ENCODE data around the gene CD274.
"Not testable (repeated sequence)": the region's sequence is repeated elsewhere in the genome, so short reads cannot be mapped to it uniquely, and the experiment has no call there.

The CD274 gene

GRCh38 chr9:5459289-5459829 lies 9.0 kb downstream of the CD274 start:
- H3K27ac ChIP-seq, result no peak overlapping the region

GRCh38 chr9:5460157-5460556 lies 9.8 kb downstream of the CD274 start:
- TF ChIP-seq, protein P1, sequence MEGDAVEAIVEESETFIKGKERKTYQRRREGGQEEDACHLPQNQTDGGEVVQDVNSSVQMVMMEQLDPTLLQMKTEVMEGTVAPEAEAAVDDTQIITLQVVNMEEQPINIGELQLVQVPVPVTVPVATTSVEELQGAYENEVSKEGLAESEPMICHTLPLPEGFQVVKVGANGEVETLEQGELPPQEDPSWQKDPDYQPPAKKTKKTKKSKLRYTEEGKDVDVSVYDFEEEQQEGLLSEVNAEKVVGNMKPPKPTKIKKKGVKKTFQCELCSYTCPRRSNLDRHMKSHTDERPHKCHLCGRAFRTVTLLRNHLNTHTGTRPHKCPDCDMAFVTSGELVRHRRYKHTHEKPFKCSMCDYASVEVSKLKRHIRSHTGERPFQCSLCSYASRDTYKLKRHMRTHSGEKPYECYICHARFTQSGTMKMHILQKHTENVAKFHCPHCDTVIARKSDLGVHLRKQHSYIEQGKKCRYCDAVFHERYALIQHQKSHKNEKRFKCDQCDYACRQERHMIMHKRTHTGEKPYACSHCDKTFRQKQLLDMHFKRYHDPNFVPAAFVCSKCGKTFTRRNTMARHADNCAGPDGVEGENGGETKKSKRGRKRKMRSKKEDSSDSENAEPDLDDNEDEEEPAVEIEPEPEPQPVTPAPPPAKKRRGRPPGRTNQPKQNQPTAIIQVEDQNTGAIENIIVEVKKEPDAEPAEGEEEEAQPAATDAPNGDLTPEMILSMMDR (conservative IDR thresholded peaks at IDR 0.05; ENCODE audit: low read depth), result no peak
- POLR2A ChIA-PET (ENCODE audit: low non-redundant PET), result no interaction called here
- no peak for DNase-seq (ENCODE audit: low spot score)
- CTCF ChIA-PET, result interaction anchor here (0.6 to 0.8 kb wide), 2 partner anchors 10 to 94 kb away, joined by 3 read pairs; no protein-coding TSS in a partner anchor
- H3K27ac ChIP-seq, result no peak overlapping the region

More at GRCh38 chr9:5459289-5459829, 9.0 kb downstream of the CD274 start:
- TF ChIP-seq, protein P1 (conservative IDR thresholded peaks at IDR 0.05; ENCODE audit: low read depth), result no peak
- no peak for DNase-seq (ENCODE audit: low spot score)
- ChIA-PET POLR2A (ENCODE audit: low non-redundant PET) (no interaction called here), CTCF (interaction anchor here (0.6 kb wide), 2 partner anchors 95 to 720 kb away, joined by 3 to 5 read pairs; no protein-coding TSS in a partner anchor)

DNA sequence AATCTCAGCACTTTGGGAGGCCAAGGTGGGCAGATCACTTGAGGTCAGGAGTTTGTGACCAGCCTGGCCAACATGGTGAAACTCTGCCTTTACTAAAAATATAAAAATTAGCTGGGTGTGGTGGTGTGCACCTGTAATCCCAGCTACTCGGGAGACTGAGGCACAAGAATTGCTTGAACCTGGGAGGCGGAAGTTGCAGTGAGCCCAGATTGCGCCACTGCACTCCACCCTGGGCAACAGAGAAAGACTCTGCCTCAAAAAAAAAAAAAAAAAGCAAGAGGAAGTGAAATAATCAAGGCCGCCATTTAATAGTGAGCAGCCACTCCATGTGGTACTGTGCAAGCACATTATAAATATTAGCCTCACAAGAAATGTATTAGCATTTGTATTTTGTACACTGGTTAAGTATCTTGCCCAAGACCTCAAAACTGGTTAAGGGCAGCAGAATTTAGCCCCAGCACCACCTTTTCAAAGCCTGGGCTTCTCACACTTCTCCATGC lies 14.5 kb downstream of the CD274 start:
- CTCF ChIA-PET; POLR2A ChIA-PET (ENCODE audit: low non-redundant PET): not testable (repeated sequence)

GRCh38 chr9:5466005-5466404 lies 15.7 kb downstream of the CD274 start:
- POLR2A ChIA-PET (ENCODE audit: low non-redundant PET), result no interaction called here
- CTCF ChIA-PET, result no interaction called here
- H3K27ac ChIP-seq, result no peak overlapping the region
- TF ChIP-seq, protein P1 (conservative IDR thresholded peaks at IDR 0.05; ENCODE audit: low read depth), result no peak
- DNase-seq (ENCODE audit: low spot score), result no peak

More for the DNA sequence above, 14.5 kb downstream of the CD274 start:
- not testable (repeated sequence) for DNase-seq (ENCODE audit: low spot score); H3K27ac ChIP-seq

DNA sequence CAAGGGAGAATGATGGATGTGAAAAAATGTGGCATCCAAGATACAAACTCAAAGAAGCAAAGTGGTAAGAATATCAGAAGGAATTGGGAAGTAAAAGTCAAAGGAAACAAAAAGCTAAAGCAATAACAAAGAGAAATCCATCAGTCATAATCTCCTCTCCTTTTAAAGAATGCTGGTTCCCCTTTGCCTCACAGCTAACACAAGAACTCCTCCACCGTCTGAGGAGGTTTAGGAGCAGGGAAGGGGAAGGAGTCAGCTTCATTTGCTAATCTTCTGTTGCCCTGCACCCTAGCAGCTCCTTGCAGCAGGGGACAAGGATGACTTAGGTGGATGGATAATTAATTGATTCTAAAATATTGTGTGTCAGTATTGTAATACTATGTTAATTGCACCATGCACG lies 16.4 kb downstream of the CD274 start:
- DNase-seq (ENCODE audit: low spot score), result no peak
- ChIA-PET POLR2A (ENCODE audit: low non-redundant PET) (no interaction called here), CTCF (no interaction called here)
- H3K27ac ChIP-seq, result no peak overlapping the region
- TF ChIP-seq, protein P1 (conservative IDR thresholded peaks at IDR 0.05; ENCODE audit: low read depth), result no peak

DNA sequence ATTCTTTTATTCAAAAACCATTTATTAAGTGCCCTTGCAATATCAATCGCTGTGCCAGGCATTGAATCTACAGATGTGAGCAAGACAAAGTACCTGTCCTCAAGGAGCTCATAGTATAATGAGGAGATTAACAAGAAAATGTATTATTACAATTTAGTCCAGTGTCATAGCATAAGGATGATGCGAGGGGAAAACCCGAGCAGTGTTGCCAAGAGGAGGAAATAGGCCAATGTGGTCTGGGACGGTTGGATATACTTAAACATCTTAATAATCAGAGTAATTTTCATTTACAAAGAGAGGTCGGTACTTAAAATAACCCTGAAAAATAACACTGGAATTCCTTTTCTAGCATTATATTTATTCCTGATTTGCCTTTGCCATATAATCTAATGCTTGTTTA lies 18.5 kb downstream of the CD274 start:
- DNase-seq (ENCODE audit: low spot score), result no peak
- ChIA-PET POLR2A (ENCODE audit: low non-redundant PET) (no interaction called here), CTCF (no interaction called here)
- no peak overlapping the region for H3K27ac ChIP-seq
- TF ChIP-seq, protein P1 (conservative IDR thresholded peaks at IDR 0.05; ENCODE audit: low read depth), result no peak

GRCh38 chr9:5470122-5470521 lies 19.8 kb downstream of the CD274 start:
- CTCF ChIA-PET, result no interaction called here

More at GRCh38 chr9:5470122-5470521, 19.8 kb downstream of the CD274 start:
- TF ChIP-seq, protein P1 (conservative IDR thresholded peaks at IDR 0.05; ENCODE audit: low read depth), result no peak
- no peak for DNase-seq (ENCODE audit: low spot score)
- H3K27ac ChIP-seq, result no peak overlapping the region
- POLR2A ChIA-PET (ENCODE audit: low non-redundant PET), result no interaction called here

Measured in RWPE1 (cell line).